ENCODE data around the gene TRPV2. TPM values are rescaled to one million over a fixed set of nuclear protein-coding genes. Genes with fewer than 3 reads are reported as not detected.

TRPV2 gene
- total and polyA plus RNA-seq, 7 experiments from 2014 or later = 66.8 to 141 (median 80.0) TPM

GRCh38 chr17:16460796-16461605 is 45.6 kb downstream of the TRPV2 start:
- ATAC-seq (no peak), DNase-seq (no peak)
- H3K9me3 Mint-ChIP-seq = no peaks in the 10 kb centered on the region
- no peaks in the 10 kb centered on the region for H3K9me3 ChIP-seq (ENCODE audit: control insufficient read depth in 2 of 3, low read length in 3 of 3)
- no peak overlapping the region for H3K27ac ChIP-seq (ENCODE audit: low read depth, low read length)
- H3K4me1 ChIP-seq (ENCODE audit: control insufficient read depth in 2 of 2, insufficient read depth in 2 of 2, low read length in 2 of 2) = no peaks in the 10 kb centered on the region
- peaks cover 0 to 5% (median 4%) of the 10 kb centered on the region in 7 donors for H3K4me1 Mint-ChIP-seq
- no peaks in the 10 kb centered on the region for H3K36me3 ChIP-seq (ENCODE audit: control insufficient read depth in 2 of 3, insufficient read depth in 3 of 3, low read length in 3 of 3)
- H3K27ac Mint-ChIP-seq = no peak overlapping the region
- no peak overlapping the region for H3K4me3 Mint-ChIP-seq
- intact Hi-C loops (cut with micrococcal nuclease) = no loop called here
- H3K27me3 ChIP-seq (ENCODE audit: control insufficient read depth in 2 of 2, insufficient read depth in 2 of 2, low read length in 2 of 2) = no peaks in the 10 kb centered on the region
- H3K27me3 Mint-ChIP-seq = no peaks in the 10 kb centered on the region
- ChIA-PET CTCF (interaction anchor here (1.0 to 4.3 kb wide), 3 partner anchors 8 to 129 kb away, joined by 3 to 19 read pairs (median 3); no protein-coding TSS in a partner anchor), POLR2A (no interaction called here)
- H3K36me3 Mint-ChIP-seq = peaks cover 0 to 7% (median 0%) of the 10 kb centered on the region in 5 donors
- H3K4me3 ChIP-seq (ENCODE audit: low read length) = no peak overlapping the region

GRCh38 chr17:16461606-16461866 is 46.2 kb downstream of the TRPV2 start:
- Mint-ChIP-seq H3K9me3 (no peaks in the 10 kb centered on the region), H3K27ac (no peak overlapping the region), H3K4me3 (no peak overlapping the region), H3K4me1 (peaks cover 0 to 4% (median 1%) of the 10 kb centered on the region in 7 donors), H3K36me3 (peaks cover 0 to 7% (median 0%) of the 10 kb centered on the region in 5 donors), H3K27me3 (no peaks in the 10 kb centered on the region)
- CTCF ChIA-PET = interaction anchor here (1.0 to 4.3 kb wide), 2 partner anchors 9 to 60 kb away, joined by 3 to 19 read pairs; no protein-coding TSS in a partner anchor
- H3K9me3 ChIP-seq (ENCODE audit: control insufficient read depth in 2 of 3, low read length in 3 of 3) = no peaks in the 10 kb centered on the region
- ATAC-seq (no peak), DNase-seq (no peak)
- H3K36me3 ChIP-seq (ENCODE audit: control insufficient read depth in 2 of 3, insufficient read depth in 3 of 3, low read length in 3 of 3) = no peaks in the 10 kb centered on the region
- POLR2A ChIA-PET = no interaction called here
- H3K27ac ChIP-seq (ENCODE audit: low read depth, low read length) = no peak overlapping the region
- no peak overlapping the region for H3K4me3 ChIP-seq (ENCODE audit: low read length)
- intact Hi-C loops (cut with micrococcal nuclease) = no loop called here
- no peaks in the 10 kb centered on the region for H3K27me3 ChIP-seq (ENCODE audit: control insufficient read depth in 2 of 2, insufficient read depth in 2 of 2, low read length in 2 of 2)
- H3K4me1 ChIP-seq (ENCODE audit: control insufficient read depth in 2 of 2, insufficient read depth in 2 of 2, low read length in 2 of 2) = no peaks in the 10 kb centered on the region

DNA sequence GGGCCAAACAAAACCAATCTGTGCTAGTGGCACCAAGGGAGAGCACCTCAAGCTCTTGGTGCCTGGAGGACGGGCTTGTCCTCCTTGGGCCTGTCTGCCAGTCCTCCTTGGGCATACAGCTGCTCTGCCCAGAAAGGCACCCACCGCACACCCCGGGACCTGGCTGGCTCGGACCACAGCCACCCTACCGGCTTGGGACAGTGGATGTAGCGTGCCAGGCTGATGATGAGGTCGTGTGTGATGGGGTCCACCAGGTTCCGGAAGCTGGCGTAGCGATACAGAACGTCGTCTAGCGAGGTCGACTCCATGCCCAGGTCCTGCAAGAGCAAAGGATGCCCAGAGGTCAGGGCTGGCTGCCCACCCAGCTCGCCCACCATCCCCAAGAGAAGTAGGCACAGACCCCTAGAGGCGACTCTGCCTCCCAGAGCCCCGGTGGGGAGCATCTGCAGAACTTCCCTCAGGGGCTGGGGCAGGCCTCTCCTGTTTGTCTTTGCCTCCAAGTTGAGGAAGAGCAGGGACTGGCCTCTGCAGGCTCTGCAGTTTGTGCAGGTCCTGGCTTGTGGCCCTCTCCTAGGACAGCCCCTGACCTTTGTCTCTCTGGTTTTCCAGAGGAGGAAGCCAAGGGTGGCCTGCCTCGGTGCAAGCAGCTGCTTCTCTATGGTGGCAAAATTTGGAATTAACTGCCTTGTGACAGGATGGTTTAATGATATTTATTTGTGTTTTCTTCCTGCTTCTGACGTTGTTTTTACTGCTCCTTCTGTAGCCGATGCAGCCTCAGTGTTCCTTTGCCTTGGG is 46.9 kb downstream of the TRPV2 start:
- Histone ChIP-seq H3K27ac (ENCODE audit: low read depth, low read length) (no peak overlapping the region), H3K4me3 (ENCODE audit: low read length) (no peak overlapping the region), H3K27me3 (ENCODE audit: control insufficient read depth in 2 of 2, insufficient read depth in 2 of 2, low read length in 2 of 2) (no peaks in the 10 kb centered on the region), H3K9me3 (ENCODE audit: control insufficient read depth in 2 of 3, low read length in 3 of 3) (no peaks in the 10 kb centered on the region), H3K4me1 (ENCODE audit: control insufficient read depth in 2 of 2, insufficient read depth in 2 of 2, low read length in 2 of 2) (no peaks in the 10 kb centered on the region), H3K36me3 (ENCODE audit: control insufficient read depth in 2 of 3, insufficient read depth in 3 of 3, low read length in 3 of 3) (no peaks in the 10 kb centered on the region)
- CTCF ChIA-PET = interaction anchor here (0.6 to 4.3 kb wide), 3 partner anchors 10 to 109 kb away, joined by 3 to 19 read pairs (median 3); partner anchors contain the start of gene CENPV
- POLR2A ChIA-PET = no interaction called here
- ATAC-seq (no peak), DNase-seq (no peak)
- Mint-ChIP-seq H3K27me3 (no peaks in the 10 kb centered on the region), H3K36me3 (peaks cover 0 to 7% (median 0%) of the 10 kb centered on the region in 5 donors), H3K4me1 (peaks cover 0 to 4% (median 1%) of the 10 kb centered on the region in 7 donors), H3K9me3 (no peaks in the 10 kb centered on the region), H3K27ac (peak overlapping the region in 1 of 9 donors; percentile 23), H3K4me3 (no peak overlapping the region)
- intact Hi-C loops (cut with micrococcal nuclease) = no loop called here

DNA sequence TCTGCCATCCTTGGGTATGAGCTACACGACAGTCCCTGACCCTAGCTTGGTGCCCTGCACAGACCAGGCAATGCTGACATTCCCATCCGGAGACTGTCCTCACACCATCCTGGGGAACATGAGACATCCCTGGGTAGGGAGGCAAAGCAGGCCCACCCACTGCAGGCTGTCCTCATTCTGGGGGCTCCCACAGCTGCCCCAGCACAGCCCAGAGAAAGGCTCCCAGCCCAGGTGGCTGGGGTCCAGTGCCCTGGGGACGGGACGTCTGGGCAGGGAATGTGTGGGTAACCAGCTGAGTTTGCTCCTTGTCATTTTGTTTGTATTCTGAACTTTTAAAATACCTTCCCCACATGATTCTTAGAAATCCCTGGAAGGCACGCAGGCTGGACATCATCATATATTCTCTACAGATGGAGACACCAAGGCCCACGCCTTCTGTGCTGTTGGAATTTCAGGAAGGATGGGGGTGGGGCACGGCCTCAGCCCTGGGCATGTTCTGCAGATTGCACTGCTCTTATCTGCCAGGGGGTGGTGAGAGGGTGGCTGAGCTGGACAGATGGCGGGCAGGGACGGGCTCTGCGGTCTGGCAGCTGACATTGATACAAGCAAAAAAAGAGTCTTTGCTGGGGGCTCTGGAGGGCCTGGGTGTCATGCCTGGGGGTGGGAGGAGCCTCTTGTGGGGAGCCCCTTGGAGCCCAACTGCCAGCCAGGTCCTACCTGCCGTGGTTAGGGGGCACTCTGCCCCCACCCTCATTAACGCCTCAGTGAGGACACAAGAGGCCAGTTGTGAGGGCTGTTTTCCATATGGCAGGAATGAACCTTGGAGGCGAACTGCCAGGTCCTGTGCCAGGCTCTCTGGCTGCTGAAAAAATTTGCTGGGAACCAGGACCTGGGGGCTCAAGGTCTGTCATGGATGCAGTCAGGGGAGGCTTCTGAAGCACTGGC is 48.3 kb downstream of the TRPV2 start:
- POLR2A ChIA-PET = no interaction called here
- H3K4me3 ChIP-seq (ENCODE audit: low read length) = no peak overlapping the region
- Mint-ChIP-seq H3K27me3 (no peaks in the 10 kb centered on the region), H3K9me3 (no peaks in the 10 kb centered on the region), H3K27ac (no peak overlapping the region), H3K4me3 (no peak overlapping the region), H3K4me1 (peaks cover 0 to 4% (median 1%) of the 10 kb centered on the region in 7 donors), H3K36me3 (peaks cover 0 to 6% (median 0%) of the 10 kb centered on the region in 5 donors)
- no peaks in the 10 kb centered on the region for H3K27me3 ChIP-seq (ENCODE audit: control insufficient read depth in 2 of 2, insufficient read depth in 2 of 2, low read length in 2 of 2)
- intact Hi-C loops (cut with micrococcal nuclease) = no loop called here
- DNase-seq (no peak), ATAC-seq (no peak)
- CTCF ChIA-PET = interaction anchor here (4.3 kb wide), 1 partner anchor 11 kb away, joined by 19 read pairs; no protein-coding TSS in a partner anchor
- H3K36me3 ChIP-seq (ENCODE audit: control insufficient read depth in 2 of 3, insufficient read depth in 3 of 3, low read length in 3 of 3) = no peaks in the 10 kb centered on the region
- H3K4me1 ChIP-seq (ENCODE audit: control insufficient read depth in 2 of 2, insufficient read depth in 2 of 2, low read length in 2 of 2) = no peaks in the 10 kb centered on the region
- H3K27ac ChIP-seq (ENCODE audit: low read depth, low read length) = no peak overlapping the region
- H3K9me3 ChIP-seq (ENCODE audit: control insufficient read depth in 2 of 3, low read length in 3 of 3) = no peaks in the 10 kb centered on the region

DNA sequence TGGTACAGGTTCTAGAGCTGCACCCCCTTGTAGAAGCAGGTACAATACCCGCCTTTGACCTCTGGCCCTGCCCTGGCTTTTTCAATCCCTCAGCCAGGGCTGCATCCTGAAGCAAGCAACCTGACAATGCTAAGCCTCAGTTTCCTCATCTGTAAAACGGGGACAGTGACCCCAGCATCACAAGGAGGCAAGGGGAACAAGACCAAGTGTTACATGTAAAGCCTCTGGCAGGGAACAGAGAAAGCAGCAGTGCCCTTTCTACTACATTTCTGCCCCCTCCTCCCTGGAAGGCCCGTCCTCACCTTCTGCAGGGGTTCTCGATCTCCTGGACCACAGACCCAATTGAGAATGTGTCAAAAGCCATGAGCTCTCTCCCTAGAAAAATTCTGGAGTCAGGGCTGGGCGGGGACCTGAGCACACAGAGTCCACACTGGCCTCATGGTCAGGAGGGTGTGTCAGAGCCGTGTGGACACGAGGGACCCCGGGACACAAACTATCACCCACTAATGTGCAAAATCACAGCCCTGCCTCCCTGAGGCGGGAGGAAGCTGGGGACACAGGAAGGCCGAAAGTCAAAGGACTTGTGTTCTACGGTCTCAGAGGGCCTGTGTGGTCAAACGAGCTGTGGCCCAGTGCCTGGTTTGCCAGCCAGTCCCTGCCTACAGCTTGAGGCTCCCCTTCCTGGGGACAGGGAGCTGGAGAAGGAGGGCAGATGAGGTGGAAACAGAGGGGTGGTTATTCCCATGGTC is 49.1 kb downstream of the TRPV2 start:
- Mint-ChIP-seq H3K36me3 (no peaks in the 10 kb centered on the region), H3K4me3 (no peak overlapping the region), H3K27ac (no peak overlapping the region), H3K9me3 (no peaks in the 10 kb centered on the region), H3K4me1 (peaks cover 0 to 1% (median 0%) of the 10 kb centered on the region in 7 donors), H3K27me3 (no peaks in the 10 kb centered on the region)
- no peaks in the 10 kb centered on the region for H3K27me3 ChIP-seq (ENCODE audit: control insufficient read depth in 2 of 2, insufficient read depth in 2 of 2, low read length in 2 of 2)
- intact Hi-C loops (cut with micrococcal nuclease) = no loop called here
- H3K4me1 ChIP-seq (ENCODE audit: control insufficient read depth in 2 of 2, insufficient read depth in 2 of 2, low read length in 2 of 2) = no peaks in the 10 kb centered on the region
- POLR2A ChIA-PET = no interaction called here
- CTCF ChIA-PET = interaction anchor here (4.3 kb wide), 1 partner anchor 12 kb away, joined by 19 read pairs; no protein-coding TSS in a partner anchor
- no peaks in the 10 kb centered on the region for H3K36me3 ChIP-seq (ENCODE audit: control insufficient read depth in 2 of 3, insufficient read depth in 3 of 3, low read length in 3 of 3)
- no peak overlapping the region for H3K27ac ChIP-seq (ENCODE audit: low read depth, low read length)
- ATAC-seq = no peak
- H3K9me3 ChIP-seq (ENCODE audit: control insufficient read depth in 2 of 3, low read length in 3 of 3) = no peaks in the 10 kb centered on the region
- no peak for DNase-seq
- H3K4me3 ChIP-seq (ENCODE audit: low read length) = no peak overlapping the region

GRCh38 chr17:16465052-16465312 is 49.6 kb downstream of the TRPV2 start:
- DNase-seq = no peak
- no peaks in the 10 kb centered on the region for H3K27me3 Mint-ChIP-seq
- no peaks in the 10 kb centered on the region for H3K27me3 ChIP-seq (ENCODE audit: control insufficient read depth in 2 of 2, insufficient read depth in 2 of 2, low read length in 2 of 2)
- POLR2A ChIA-PET = no interaction called here
- H3K4me3 ChIP-seq (ENCODE audit: low read length) = no peak overlapping the region
- H3K9me3 Mint-ChIP-seq = no peaks in the 10 kb centered on the region
- H3K4me1 Mint-ChIP-seq = peaks cover 0 to 1% (median 0%) of the 10 kb centered on the region in 7 donors
- H3K36me3 ChIP-seq (ENCODE audit: control insufficient read depth in 2 of 3, insufficient read depth in 3 of 3, low read length in 3 of 3) = no peaks in the 10 kb centered on the region
- CTCF ChIA-PET = no interaction called here
- intact Hi-C loops (cut with micrococcal nuclease) = no loop called here
- no peak for ATAC-seq
- no peak overlapping the region for H3K27ac ChIP-seq (ENCODE audit: low read depth, low read length)
- H3K9me3 ChIP-seq (ENCODE audit: control insufficient read depth in 2 of 3, low read length in 3 of 3) = no peaks in the 10 kb centered on the region
- H3K4me3 Mint-ChIP-seq = no peak overlapping the region
- peak overlapping the region in 1 of 9 donors; percentile 70 for H3K27ac Mint-ChIP-seq
- no peaks in the 10 kb centered on the region for H3K36me3 Mint-ChIP-seq
- no peaks in the 10 kb centered on the region for H3K4me1 ChIP-seq (ENCODE audit: control insufficient read depth in 2 of 2, insufficient read depth in 2 of 2, low read length in 2 of 2)

All from naive thymus-derived CD4-positive, alpha-beta T cell (primary cell).